NCI-H146 treated with DMSO at 0.1 percent for 48 hours (cell line): ENCODE measurements around the gene EXOC4.
"Not testable (repeated sequence)": the region's sequence is repeated elsewhere in the genome, so short reads cannot be mapped to it uniquely, and the experiment has no call there.

Experiments used
- DNase-seq: peaks from one replicate; lab custom pipeline; 2025; ENCODE audit not compliant: unreplicated experiment; lab: John Stamatoyannopoulos, UW

EXOC4 gene

DNA sequence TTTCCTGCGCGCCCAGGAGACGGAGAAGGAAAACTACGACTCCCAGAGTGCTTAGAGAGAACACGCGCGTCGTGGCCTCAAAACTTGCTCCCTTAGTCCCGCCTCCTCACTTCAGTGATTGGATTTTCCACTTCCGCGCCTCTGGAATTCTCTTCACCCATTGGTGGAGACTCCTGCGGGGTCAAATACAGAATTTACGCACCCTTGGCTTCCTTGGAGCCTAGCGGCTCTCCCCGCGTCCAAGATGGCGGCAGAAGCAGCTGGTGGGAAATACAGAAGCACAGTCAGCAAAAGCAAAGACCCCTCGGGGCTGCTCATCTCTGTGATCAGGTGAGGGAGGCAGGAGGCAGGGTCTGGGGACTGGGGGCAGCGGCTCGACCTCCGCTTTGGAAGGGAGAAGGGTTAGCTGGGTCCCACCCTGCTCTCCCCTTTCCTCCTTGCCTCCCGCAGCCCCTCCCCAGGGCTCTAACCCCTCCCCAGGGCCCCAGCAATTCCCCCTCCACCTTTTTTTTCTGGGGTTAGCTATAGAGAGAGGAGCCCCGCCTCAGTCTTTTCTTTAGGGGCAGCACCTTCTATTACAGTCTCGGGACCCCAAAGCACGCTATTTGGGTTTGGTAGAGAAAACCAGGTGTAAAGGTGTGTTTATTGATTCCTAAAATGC lies at the start of gene EXOC4:
Gene EXOC4 (plus strand): TSS at position 221 of the 661 bp plus-strand sequence.
- DNase-seq, result peak; percentile 94

DNA sequence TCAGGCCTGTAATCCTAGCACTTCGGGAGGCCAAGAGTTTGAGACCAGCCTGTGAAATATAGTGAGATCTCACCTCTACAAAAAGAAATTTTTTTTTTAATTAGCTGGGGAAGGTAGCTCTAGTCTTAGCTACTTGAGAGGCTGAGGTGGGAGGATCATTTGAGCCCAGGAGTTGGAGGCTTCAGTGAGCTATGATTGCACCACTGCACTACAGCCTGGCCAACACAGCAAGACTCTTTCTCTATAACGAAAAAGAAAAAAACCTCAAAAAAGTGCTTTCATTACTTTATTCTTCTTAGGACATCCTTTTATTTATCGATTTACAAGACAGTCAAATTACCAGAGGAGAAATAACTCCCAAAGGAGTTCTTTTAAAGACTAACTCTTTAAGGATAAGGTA lies 49.4 kb upstream of the EXOC4 start:
- no peak for DNase-seq

DNA sequence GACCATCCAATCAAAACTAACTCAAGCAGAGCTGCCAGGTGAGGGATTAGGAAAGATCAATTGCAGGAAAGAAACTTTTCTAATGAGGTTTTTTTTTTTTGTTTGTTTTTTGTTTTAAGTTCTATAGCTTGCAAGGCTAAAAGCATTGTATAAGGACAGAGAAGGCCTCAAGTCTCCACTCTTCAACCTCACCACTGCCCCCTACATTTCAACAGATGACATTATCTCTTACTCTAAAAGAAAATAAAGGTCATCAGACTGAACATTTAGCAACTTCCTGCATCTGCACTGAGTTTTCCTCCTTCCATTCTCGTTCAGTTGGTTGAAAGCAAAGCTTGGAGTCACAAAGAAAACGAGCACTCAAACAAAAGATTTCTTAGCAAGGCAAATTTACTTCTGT lies 45.2 kb upstream of the EXOC4 start:
- no peak for DNase-seq

DNA sequence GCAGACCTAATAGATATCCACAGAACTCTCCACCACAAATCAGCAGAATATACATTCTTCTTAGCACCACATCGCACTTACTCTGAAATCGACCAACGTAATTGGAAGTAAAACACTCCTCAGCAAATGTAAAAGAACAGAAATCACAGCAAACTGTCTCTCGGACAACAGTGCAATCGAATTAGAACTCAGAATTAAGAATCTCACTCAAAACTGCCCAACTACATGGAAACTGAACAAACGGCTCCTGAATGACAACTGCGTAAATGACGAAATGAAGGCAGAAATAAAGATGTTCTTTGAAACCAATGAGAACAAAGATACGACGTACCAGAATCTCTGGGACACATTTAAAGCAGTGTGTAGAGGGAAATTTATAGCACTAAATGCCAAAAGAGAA lies 42.1 kb upstream of the EXOC4 start:
- DNase-seq, result not testable (repeated sequence)

DNA sequence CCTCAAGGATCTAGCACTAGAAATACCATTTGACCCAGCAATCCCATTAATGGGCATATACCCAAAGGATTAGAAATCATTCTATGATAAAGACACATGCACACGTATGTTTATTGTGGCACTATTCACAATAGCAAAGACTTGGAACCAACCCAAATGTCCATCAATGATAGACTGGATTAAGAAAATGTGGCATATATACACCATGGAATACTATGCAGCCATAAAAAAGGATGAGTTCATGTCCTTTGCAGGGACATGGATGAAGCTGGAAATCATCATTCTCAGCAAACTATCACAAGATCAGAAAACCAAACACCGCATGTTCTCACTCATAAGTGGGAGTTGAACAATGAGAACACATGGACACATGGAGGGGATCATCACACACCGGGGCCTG lies 39.1 kb upstream of the EXOC4 start:
- not testable (repeated sequence) for DNase-seq

DNA sequence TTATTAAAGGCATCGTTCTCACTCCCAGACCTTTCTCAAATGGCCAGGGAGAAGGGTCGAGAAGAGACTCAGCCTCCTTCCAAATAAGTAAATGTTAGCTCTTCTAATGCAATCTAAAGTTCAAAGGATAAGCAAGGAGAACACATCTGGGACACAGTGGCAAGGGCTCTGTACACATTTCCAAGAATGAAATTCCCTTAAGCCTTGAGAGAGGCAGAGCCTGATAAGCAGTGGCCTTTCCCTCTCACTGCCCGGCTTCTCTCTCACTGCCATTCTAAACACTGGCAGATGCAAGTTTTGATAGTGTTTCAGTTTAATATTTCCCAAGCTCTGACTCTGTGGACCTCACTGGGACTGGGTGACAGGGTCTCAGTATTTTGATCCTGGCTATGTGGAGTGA lies 35.1 kb upstream of the EXOC4 start:
- DNase-seq, result no peak

DNA sequence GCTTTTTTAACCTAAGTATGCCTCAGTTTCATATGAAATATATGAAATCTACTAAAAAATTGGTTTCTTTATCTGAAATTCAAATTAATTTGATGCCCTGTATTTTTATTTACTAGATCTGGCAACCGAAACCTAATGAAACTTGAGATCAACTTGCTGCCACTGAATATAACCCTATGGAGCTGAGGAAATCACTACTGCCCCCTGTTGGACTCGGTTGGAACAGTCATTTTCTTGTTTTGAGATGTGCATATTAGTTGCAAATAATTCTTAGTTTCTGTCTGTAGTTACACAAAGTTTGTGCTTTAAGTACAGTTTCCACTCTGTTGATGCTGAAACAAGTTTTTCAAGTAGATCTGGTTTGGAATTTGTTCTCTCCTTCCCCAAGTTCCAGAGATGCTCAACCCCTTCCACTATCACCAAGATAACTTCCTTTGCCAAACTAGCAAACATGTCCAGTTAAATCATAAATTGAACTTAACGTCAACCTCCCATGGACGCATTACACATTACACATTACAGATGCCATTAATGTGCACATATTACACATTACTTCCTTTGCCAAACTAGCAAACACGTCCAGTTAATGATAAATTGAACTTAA lies 22.2 kb upstream of the EXOC4 start:
- DNase-seq, result peak; percentile 9

DNA sequence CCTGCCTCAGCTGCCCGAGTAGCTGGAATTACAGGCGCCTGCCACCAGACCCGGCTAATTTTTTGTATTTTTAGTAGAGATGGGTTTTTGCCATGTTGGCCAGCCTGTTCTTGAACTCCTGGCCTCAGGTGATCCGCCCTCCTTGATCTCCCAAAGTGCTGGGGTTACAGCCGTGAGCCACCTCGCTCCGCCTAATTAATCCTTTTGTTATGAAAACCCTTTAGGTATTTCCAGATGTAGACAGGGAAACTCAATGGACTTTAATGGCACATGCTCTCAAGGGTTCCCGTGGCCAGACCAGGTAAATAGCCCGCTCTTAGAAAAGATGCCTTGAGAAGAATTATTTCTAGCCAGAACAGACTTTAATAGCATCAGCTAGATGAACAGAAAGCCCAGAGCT lies 19.7 kb upstream of the EXOC4 start:
- DNase-seq, result no peak

DNA sequence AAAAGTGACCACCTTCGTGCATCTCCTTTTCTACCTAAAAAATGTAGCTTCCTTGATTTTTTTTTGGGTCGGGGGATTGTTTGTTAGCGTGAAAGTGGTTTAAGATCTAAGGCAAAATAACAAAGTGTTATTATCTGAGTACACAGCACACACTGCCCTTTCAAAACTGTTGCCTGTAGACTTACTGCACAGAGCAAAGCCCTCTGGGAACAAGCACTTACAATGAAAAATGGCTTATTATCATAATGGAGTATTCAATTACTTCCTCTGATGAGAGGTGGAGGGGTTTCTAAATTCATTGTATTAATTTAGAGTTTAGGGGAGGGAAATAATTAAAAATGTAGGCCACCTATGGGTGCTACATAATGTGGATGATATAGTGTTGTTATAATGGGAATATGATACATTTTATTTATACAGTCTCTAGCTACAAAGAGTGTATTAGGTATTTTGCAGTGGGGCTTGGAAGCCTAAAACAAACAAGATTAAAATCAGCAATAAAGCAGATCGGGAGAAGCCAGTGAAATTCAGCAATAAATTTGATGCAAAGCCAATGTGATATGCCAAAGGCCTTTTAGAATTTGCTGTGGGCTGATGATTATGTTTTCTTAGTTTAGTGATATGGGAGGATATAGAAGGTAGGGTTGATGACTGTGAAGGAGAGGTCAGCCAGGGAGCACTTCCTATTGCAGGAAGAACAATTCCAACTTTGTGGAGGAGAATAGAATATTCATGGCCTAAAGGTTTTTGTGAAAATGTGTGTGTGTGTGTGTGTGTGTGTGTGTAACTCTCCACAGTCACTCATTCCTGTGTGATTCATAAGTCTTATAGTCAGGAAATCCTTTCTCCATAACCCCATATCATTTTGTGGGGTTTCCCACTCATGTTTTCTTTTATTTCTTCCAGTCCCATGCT lies 17.7 kb upstream of the EXOC4 start:
- no peak for DNase-seq

DNA sequence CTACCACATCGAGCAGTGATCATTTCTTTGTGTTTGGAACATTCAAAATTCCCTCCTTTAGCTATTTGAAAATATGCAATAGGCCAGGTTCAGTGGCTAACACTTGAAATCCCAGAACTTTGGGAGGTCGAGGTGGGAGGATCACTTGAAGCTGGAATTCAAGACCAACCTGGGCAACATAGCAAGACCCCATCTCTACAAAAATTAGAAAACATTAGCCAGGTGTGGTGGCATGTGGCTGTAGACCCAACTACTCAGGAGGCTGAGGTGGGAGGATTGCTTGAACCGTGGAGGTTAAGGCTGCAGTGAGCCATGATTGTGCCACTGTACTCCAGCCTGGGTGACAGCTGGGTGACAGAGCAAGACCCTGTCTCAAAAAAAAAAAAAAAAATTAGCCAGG lies 15.3 kb upstream of the EXOC4 start:
- DNase-seq, result no peak

DNA sequence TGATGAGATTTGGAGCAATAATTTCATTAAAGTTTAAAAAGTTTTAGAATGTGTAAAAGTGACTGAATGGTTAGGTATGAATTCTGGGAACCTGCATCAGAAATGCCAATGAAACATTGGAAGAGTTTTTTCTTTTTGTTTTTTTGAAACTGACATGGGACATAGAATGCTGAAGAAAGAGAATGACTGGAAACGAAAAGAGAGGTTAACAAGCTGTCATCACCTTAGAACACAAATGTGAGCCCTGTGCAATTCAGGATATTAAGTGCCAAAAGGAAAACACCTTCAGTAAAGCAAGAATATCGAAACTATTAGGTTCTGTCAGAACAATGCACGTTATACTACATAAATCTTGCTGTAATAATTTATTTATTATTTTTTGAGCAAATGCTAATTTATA lies 12.6 kb upstream of the EXOC4 start:
- no peak for DNase-seq

DNA sequence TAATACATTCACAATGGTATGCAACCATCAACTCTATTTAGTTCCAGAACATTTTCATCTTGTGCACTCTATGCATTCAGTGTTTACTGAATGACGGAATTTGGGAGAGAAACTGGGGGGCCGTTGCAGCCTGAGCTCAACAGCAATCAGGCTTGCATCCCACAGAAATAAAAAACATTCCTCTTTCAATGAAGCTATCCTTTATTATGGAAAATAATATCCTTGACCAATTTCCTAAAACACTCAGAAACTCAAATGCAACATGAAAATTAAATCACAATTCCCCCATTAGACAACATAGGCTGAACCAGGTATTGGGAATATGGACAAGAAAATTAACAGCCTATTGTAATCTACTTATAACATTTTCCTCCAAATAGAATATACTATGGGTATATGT lies 6.3 kb upstream of the EXOC4 start:
- no peak for DNase-seq

DNA sequence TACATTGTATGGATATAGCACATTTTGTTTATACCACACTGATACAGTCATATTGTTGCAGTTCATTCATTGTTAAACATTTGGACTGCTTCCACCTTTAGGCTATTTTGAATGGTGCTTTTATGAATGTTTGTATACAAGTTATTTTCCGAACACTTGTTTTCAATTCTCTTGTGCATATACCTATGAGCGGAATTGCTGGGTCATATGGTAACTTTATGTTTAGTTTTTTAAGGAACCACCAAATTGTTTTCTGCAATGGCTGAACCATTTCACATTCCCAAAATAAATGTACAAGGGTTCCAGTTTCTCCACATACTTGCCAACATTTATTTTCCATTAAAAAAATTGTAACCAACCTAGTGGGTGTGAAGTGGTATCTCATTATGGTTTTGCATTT lies 4.0 kb upstream of the EXOC4 start:
- no peak for DNase-seq

DNA sequence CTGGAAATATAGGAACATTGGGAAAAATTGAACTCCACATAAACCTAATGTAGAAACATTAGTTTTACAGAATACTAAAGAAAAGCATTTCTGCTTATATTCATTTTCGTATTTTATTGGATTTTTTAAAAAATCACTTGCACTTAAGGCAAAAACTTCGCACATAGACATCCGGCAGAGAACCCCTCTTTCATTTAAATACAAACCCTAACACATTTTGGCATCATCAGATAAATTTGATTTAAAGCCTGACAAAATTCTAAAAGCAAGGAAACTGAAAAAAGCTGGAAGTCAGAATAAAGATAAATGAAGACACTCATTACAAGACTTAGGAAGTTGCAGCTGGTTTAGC lies 396 bp upstream of the EXOC4 start:
- no peak for DNase-seq

DNA sequence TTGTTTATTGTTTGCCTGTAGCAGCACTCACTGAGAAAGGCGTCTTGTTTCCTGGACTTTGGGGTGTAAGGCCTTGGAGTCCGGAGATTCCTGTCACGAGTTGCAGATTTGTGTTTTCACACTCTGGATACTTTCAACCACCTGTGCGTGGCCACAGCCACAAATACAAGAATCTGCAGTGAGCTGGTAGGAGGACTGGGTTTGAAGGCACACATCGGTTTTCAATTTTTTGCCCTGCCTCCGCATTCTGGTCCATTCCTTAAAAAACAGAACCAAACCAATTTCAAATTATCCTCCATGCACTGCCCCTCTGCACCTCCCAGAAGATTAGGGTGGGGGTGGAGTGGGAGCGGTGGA lies 619 bp downstream of the EXOC4 start:
- DNase-seq, result no peak

DNA sequence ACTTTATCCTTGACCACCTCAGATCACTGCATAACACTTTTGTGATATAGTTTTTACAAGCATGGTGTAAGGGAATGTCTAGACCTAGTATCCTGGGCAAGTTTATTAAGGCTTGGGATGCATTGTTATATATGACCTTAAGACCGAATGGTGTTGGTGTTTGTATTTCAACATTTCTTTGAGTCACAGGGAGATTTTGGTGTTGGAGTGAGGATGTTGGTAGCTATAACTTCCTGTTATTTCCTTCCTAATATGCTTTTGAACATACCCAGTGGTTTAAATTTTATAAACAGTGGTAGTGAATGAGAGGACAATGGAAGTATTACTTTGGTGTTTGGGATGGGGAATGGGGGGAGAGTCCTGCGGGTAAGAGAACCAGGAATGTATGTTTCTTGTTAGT lies 2.6 kb downstream of the EXOC4 start:
- DNase-seq, result no peak

DNA sequence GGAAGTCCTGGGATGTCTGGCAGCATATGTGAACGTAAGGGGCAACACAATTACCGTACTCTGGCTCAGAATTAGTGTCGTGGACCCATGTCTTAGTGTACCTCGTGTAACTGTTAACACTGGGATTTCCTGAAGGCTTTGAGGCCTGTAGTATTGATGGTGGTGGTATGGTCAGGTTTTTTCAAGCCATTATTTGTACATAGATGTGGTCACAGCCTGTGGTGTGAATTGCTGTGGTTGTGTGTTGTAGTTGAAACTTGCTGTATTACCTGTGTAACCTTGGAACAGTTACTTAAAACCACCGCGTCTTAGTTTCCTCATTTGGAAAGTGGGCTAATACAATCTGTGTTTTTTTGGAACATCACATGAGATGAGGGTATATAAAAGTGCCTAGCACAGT lies 5.3 kb downstream of the EXOC4 start:
- no peak for DNase-seq

DNA sequence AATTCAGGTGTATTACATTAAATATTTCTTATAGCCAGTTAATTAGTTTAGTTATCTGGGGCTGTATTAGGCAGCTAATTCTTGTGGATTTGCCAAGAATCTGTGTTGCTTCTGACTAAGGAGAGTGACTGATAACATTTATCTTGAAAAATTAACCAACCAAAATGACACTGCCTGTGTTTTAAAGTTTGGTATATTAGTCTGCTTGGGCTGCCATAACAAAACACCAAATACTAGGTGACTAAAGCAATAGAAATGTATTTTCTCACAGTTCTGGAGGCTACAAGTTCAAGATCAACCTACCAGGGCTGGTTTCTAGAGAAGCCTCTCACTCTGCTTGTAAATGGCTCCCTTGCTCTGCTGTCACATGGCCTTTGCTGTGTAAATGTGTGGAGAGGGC lies 12.9 kb downstream of the EXOC4 start:
- no peak for DNase-seq

DNA sequence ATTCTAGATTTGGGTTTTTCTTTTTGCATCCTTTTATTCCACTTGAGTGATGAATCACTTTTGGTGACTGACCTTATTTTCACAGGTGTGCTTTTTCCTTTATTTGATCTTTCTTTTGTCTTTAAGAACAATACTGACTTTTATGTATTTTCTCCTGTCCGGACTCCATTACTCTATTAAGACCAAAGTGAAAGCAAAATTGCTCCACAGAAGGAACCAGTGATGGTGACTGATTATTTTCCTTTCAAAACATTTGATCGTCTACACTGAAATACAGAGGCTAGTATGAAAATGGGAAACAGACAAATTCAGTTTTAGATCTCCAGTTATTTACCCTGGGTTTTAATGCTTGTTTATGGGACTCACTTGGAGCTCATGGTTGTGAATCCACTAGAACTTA lies 15.5 kb downstream of the EXOC4 start:
- DNase-seq, result no peak

DNA sequence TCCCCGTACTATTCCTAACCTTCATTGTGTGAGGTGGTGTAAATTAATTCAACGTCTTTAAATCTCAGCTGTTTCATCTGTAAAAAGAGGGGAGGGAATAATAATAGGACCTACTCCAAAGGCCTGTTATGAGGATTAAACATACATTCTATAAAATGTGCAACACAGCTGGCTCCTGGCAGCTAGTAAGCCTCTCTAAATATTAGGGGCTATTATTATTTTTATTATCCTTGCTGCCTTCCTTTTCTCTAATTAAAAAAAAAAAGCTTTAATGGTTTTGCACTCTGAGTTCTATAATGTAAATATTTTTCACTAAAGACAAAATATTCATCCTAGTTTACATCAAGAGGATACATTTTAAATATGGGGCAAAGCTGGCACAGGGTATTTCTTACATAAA lies 19.5 kb downstream of the EXOC4 start:
- no peak for DNase-seq

DNA sequence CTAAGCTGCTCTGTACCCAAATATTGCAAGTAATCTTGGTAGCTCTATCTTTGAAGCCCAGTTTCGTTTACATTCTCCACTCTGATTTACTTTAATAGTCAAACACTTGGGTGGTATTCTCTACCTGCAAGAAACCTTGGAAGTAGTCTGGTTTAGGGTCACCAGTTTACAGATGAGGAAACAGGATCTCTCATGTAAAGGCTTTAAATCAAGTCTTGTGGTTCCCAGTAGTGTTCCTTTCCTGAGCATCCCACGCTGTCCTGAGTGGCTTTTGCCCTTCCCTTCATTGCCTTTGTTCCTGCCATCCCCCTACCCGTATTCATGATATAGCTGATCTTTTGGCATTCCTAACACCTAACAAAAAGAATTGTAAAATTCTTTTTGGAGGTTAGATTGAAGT lies 20.3 kb downstream of the EXOC4 start:
- no peak for DNase-seq

DNA sequence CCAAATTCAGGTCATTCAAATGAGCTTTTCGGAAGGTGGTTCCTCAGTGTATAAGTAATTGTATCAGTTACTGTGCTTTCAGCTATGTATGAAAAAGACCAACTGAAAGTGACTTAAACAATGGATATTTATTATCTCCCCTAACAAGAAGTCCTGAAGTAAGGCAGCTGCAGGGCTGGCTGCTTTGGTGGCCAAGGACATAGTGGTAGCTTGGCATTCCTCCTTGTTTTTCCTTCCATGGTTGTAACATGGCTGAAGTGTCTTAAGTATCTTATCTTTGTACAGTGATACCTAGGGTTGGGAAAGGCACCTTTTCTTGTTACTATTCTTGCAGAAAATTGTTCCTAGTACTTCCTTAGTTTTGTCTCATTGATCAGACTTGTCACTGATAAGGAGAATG lies 21.4 kb downstream of the EXOC4 start:
- DNase-seq, result no peak
